NT2/D1 (cell line): Measurements from ENCODE around the gene JAGN1.
"Not testable (repeated sequence)": the region's sequence is repeated elsewhere in the genome, so short reads cannot be mapped to it uniquely, and the experiment has no call there.

Experiments used
- DNase-seq: peaks from one replicate; pipeline ENCODE4 v3.0.0-alpha.2; 2011; ENCODE audit warnings: low read depth, low spot score
- H3K27me3 ChIP-seq: 2 replicates; pipeline ENCODE4 v1.6.0; 2011; ENCODE audit warnings: mild to moderate bottlenecking; ENCODE audit not compliant: insufficient read length, insufficient read depth
- H3K36me3 ChIP-seq: 2 replicates; pipeline ENCODE4 v1.6.1; 2011; ENCODE audit warnings: mild to moderate bottlenecking, low read length, mixed read lengths; ENCODE audit not compliant: insufficient read depth, insufficient read length
- H3K4me1 ChIP-seq: 2 replicates; pipeline ENCODE4 v1.5.1; 2011; ENCODE audit not compliant: insufficient read depth, insufficient read length
- H3K4me3 ChIP-seq: 2 replicates; pipeline ENCODE4 v1.5.1; 2011; ENCODE audit warnings: low read depth; ENCODE audit not compliant: insufficient read length
- H3K9ac ChIP-seq: 2 replicates; pipeline ENCODE4 v1.6.0; 2011; ENCODE audit warnings: low read depth; ENCODE audit not compliant: insufficient read length
- H3K9me3 ChIP-seq: 2 replicates; pipeline ENCODE4 v1.5.1; 2011; ENCODE audit warnings: mild to moderate bottlenecking, low read length; ENCODE audit not compliant: insufficient read depth
- SUZ12 ChIP-seq: IDR thresholded peaks from 2 replicates; pipeline ENCODE4 v1.6.1; 2011; ENCODE audit not compliant: insufficient read length, insufficient read depth; ENCODE audit errors: extremely low read depth
- YY1 ChIP-seq: IDR thresholded peaks from 2 replicates; pipeline ENCODE4 v1.6.1; 2011; ENCODE audit not compliant: insufficient read length, insufficient read depth
- ZNF274 ChIP-seq: IDR thresholded peaks from 2 replicates; pipeline ENCODE4 v1.6.1; 2011; ENCODE audit warnings: mild to moderate bottlenecking, low read depth, low read length

The JAGN1 gene

DNA sequence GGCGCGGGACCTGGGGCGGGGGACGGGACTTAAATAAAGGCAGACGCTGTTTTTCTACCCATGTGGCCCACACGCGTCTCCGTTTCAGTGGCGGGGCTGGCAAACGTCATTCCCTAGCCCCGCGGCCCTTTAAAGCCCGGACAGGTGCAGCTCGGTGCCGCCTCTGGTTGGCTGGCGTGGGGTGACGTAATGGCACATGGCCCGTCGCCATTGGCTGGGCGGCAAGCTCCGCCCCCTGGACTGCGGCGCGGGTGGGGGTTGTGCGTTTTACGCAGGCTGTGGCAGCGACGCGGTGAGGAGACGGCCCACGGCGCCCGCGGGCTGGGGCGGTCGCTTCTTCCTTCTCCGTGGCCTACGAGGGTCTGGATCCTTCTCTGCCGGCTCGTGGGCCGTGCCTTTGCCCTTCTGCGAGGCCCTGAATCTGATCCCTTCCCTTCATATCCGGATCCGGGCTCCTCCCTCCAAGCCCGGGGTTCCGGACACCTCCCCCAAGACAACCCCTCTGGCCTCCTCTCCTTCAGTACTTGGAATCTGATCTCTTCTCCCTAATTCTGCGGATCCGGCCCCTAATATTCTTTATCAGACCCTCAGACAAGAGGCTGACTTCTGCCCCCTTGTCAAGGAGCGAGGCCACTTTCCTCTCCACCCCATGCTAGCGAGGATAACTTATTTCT is 43.3 kb downstream of the JAGN1 start, which contains the start of gene CRELD1:
Gene CRELD1 (plus strand): TSS at position 274 of the 674 bp plus-strand sequence. CDS start 605 bp downstream, outside the sequence.
- Histone ChIP-seq H3K27me3 (no peaks in the 10 kb centered on the region), H3K4me3 (peak within 1 kb of the TSS; percentile 85), H3K4me1 (peaks cover 3% of the 10 kb centered on the region), H3K9me3 (no peaks in the 10 kb centered on the region), H3K9ac (peak within 1 kb of the TSS; percentile 93), H3K36me3 (peaks cover 29% of the 10 kb centered on the region)
- DNase-seq, result peak; percentile 89
- TF ChIP-seq YY1 (no peak), SUZ12 (no peak), ZNF274 (no peak)

DNA sequence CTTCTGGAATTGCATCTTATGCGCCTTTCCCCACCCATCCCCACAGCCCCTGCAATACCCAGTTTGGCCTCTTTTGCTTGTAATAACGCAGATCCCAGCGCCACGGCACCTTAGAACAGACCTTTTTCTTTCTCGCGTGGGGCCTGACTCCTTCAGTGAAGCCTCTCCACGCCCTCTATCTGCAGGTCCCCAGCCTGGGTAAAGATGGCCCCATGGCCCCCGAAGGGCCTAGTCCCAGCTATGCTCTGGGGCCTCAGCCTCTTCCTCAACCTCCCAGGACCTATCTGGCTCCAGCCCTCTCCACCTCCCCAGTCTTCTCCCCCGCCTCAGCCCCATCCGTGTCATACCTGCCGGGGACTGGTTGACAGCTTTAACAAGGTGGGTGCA is 43.8 kb downstream of the JAGN1 start:
- peaks cover 29% of the 10 kb centered on the region for H3K36me3 ChIP-seq
- H3K9me3 ChIP-seq, result no peaks in the 10 kb centered on the region
- no peak for DNase-seq
- H3K9ac ChIP-seq, result peak overlapping the region; percentile 91
- H3K27me3 ChIP-seq, result no peaks in the 10 kb centered on the region
- no peak for TF ChIP-seq YY1
- no peak for TF ChIP-seq SUZ12
- no peak for TF ChIP-seq ZNF274
- H3K4me3 ChIP-seq, result peak overlapping the region; percentile 82
- peaks cover 3% of the 10 kb centered on the region for H3K4me1 ChIP-seq

DNA sequence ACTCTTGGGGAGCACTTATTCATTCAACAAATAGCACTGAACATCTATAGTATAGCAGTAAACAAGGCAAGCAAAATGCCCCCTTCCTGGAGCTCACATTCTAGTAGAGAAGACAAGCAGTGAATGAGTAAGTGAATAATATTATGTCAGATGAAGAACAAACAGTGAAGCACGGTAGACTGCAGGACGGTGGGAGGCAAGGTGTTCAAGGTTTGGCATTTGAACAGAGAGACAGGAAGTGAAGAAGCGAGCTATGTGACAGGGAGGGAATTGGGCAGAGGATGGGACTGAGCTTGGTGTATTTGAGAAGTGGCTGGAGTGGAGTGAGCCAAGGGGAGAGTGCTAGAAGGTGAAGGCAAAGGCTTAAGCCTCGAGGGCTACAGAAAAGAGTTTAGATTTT is 44.6 kb downstream of the JAGN1 start:
- H3K4me3 ChIP-seq, result no peak overlapping the region
- peak overlapping the region; percentile 91 for H3K9ac ChIP-seq
- DNase-seq, result no peak
- peaks cover 29% of the 10 kb centered on the region for H3K36me3 ChIP-seq
- H3K4me1 ChIP-seq, result no peaks in the 10 kb centered on the region
- H3K27me3 ChIP-seq, result no peaks in the 10 kb centered on the region
- no peaks in the 10 kb centered on the region for H3K9me3 ChIP-seq
- TF ChIP-seq ZNF274, result no peak
- no peak for TF ChIP-seq YY1
- TF ChIP-seq SUZ12, result no peak

DNA sequence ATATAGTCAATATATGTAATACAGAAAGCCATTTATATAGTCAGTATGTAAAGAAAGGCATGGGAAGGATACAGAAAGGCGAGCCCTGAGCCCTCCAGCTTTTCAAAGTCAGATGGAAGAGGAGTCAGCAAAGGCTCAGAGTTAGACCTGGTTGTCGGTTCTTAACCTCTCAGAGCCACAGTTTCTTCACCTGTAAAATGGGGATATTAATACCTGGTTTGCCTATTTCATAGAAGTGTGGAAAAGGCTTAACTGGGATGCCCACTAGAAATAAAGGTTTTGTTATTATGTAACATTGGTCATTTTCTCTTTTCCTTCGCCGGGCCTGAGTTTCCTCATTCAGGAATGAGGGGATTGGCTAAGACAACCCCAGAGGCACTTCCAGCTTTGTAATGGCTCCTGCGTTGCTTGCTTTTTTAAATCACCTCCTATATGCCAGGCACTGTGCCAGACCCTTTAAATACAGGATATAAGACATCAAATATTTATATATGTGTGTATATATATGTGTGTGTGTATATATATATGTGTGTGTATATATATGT is 45.6 kb downstream of the JAGN1 start:
- Histone ChIP-seq H3K4me1 (no peaks in the 10 kb centered on the region), H3K36me3 (peaks cover 34% of the 10 kb centered on the region), H3K27me3 (no peaks in the 10 kb centered on the region), H3K9me3 (peaks cover 4% of the 10 kb centered on the region; the same call in 1 of the 2 replicates), H3K4me3 (no peak overlapping the region), H3K9ac (no peak overlapping the region)
- no peak for TF ChIP-seq SUZ12
- TF ChIP-seq YY1, result no peak
- no peak for TF ChIP-seq ZNF274
- DNase-seq, result no peak

DNA sequence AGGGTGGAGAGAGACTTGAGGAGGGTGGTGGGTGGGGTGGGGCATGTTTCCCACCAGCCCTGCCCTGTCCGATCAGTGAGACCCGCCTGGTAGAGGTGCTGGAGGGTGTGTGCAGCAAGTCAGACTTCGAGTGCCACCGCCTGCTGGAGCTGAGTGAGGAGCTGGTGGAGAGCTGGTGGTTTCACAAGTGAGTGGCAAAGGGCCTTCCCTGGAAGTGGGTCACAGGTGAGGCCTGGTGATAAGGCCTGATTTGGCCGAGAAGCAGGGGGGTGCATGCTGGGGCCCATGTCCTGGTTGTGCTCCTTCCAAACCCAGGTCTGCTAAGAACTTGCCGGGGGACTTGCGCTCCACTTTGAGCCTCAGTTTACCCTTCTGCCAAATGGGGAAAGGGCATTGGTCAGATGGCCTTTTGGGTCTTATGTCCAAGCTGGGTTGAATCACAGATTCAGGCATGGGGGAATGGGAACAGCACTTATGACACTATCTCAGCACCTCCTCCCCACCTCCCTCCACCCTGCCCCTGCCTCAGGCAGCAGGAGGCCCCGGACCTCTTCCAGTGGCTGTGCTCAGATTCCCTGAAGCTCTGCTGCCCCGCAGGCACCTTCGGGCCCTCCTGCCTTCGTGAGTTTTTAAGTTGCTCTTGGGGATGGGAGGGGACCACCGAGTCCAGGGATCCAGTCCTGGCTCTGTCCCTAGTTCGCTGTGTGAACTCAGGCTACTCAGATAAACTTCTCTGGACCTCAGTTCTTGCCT is 47.3 kb downstream of the JAGN1 start:
- H3K9me3 ChIP-seq, result peaks cover 6% of the 10 kb centered on the region; the same call in 1 of the 2 replicates
- no peak for DNase-seq
- no peaks in the 10 kb centered on the region for H3K27me3 ChIP-seq
- peak overlapping the region; percentile 24 for H3K9ac ChIP-seq
- no peak for TF ChIP-seq SUZ12
- H3K4me1 ChIP-seq, result no peaks in the 10 kb centered on the region
- peaks cover 41% of the 10 kb centered on the region for H3K36me3 ChIP-seq
- no peak overlapping the region for H3K4me3 ChIP-seq

DNA sequence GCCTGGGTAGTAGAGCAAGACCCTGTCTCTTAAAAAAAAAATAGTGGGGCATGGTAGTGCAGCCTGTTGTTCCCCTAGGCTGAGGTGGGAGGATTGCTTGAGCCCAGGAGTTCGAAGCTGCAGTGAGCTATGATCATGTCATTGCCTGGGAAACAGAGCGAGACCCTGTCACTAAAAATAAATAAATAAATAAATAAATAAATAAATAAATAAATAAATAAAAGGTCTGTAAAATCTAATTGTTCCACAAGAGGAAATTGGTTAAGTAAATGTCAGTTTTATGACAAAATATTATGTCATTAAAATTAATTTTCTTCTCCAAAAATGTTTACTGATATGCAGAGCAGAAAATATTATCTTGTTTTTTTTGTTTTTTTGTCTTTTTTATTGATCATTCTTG is 48.6 kb downstream of the JAGN1 start:
- TF ChIP-seq YY1, result no peak
- no peak for TF ChIP-seq ZNF274
- TF ChIP-seq SUZ12, result no peak
- Histone ChIP-seq H3K36me3 (peaks cover 53% of the 10 kb centered on the region), H3K9ac (no peak overlapping the region), H3K4me1 (peaks cover 4% of the 10 kb centered on the region), H3K9me3 (peaks cover 6% of the 10 kb centered on the region; the same call in 1 of the 2 replicates), H3K27me3 (no peaks in the 10 kb centered on the region), H3K4me3 (no peak overlapping the region)
- DNase-seq, result no peak

DNA sequence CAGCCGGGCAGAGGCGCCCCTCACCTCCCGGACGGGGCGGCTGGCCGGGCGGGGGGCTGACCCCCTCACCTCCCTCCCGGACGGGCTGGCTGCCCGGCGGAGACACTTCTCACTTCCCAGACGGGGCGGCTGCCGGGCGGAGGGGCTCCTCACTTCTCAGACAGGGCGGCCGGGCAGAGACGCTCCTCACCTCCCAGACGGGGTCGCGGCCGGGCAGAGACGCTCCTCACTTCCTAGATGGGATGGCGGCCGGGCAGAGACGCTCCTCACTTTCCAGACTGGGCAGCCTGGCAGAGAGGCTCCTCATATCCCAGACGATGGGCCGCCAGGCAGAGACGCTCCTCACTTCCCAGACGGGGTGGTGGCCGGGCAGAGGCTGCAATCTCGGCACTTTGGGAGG is 49.5 kb downstream of the JAGN1 start:
- H3K4me1 ChIP-seq, H3K9ac ChIP-seq, H3K4me3 ChIP-seq, H3K27me3 ChIP-seq, DNase-seq, H3K9me3 ChIP-seq: not testable (repeated sequence)
- H3K36me3 ChIP-seq, result peaks cover 61% of the 10 kb centered on the region
